ENCODE measurements around the gene CPB2.

CPB2 gene

GRCh38 chr13:46006688-46007452 lies 98.0 kb downstream of the CPB2 start:
- TF ChIP-seq CTCF (IDR thresholded peaks at IDR 0.05; ENCODE audit: extremely low read depth, insufficient read depth, missing control alignments): no peak
- no peak for DNase-seq (ENCODE audit: low spot score)
- in situ Hi-C loops (cut with MboI; ENCODE audit: low pct_unique_long_range_greater_than_20kb, low sequenced_read_pairs, unreplicated experiment): no loop called here

GRCh38 chr13:46004491-46004890 lies 100.3 kb downstream of the CPB2 start:
- TF ChIP-seq CTCF (IDR thresholded peaks at IDR 0.05; ENCODE audit: extremely low read depth, insufficient read depth, missing control alignments): no peak
- DNase-seq (ENCODE audit: low spot score): no peak

More at GRCh38 chr13:46004491-46004890, 100.3 kb downstream of the CPB2 start:
- in situ Hi-C loops (cut with MboI; ENCODE audit: low pct_unique_long_range_greater_than_20kb, low sequenced_read_pairs, unreplicated experiment): no loop called here
